ENCODE measurements around the gene NUS1.
"Not testable (repeated sequence)": the region's sequence is repeated elsewhere in the genome, so short reads cannot be mapped to it uniquely, and the experiment has no call there.

Gene NUS1

GRCh38 chr6:117674991-117675657 lies at the start of gene NUS1:
NUS1 (plus strand) TSS chr6:117675469; CDS start chr6:117675671, 202 bp downstream.
- DNase-seq: peak; percentile 96

GRCh38 chr6:117627533-117627932 lies 47.7 kb upstream of the NUS1 start:
- DNase-seq: no peak

- DNase-seq: no peak
Measured at GRCh38 chr6:117629119-117629660, 46.1 kb upstream of the NUS1 start.

- DNase-seq: no peak
Measured at GRCh38 chr6:117637770-117638169, 37.5 kb upstream of the NUS1 start.

GRCh38 chr6:117642976-117643375 lies 32.3 kb upstream of the NUS1 start:
- no peak for DNase-seq

- not testable (repeated sequence) for DNase-seq
Measured at GRCh38 chr6:117651984-117652383, 23.3 kb upstream of the NUS1 start.

- DNase-seq: no peak
Measured at GRCh38 chr6:117653949-117654348, 21.3 kb upstream of the NUS1 start.

- DNase-seq: no peak
Measured at GRCh38 chr6:117655380-117655779, 19.9 kb upstream of the NUS1 start.

- no peak for DNase-seq
Measured at GRCh38 chr6:117666881-117667280, 8.4 kb upstream of the NUS1 start.

- no peak for DNase-seq
Measured at GRCh38 chr6:117668736-117669135, 6.5 kb upstream of the NUS1 start.

- no peak for DNase-seq
Measured at GRCh38 chr6:117674503-117674902, 766 bp upstream of the NUS1 start.

GRCh38 chr6:117675658-117676301 lies 511 bp downstream of the NUS1 start:
- not testable (repeated sequence) for DNase-seq

GRCh38 chr6:117676577-117677218 lies 1.4 kb downstream of the NUS1 start:
- DNase-seq: no peak

GRCh38 chr6:117677553-117678141 lies 2.4 kb downstream of the NUS1 start:
- no peak for DNase-seq

- DNase-seq: no peak
Measured at GRCh38 chr6:117681162-117681741, 6.0 kb downstream of the NUS1 start.

- no peak for DNase-seq
Measured at GRCh38 chr6:117684749-117685148, 9.5 kb downstream of the NUS1 start.

- no peak for DNase-seq
Measured at GRCh38 chr6:117685359-117685758, 10.1 kb downstream of the NUS1 start.

- DNase-seq: no peak
Measured at GRCh38 chr6:117687021-117687648, 11.9 kb downstream of the NUS1 start.

GRCh38 chr6:117689584-117689983 lies 14.3 kb downstream of the NUS1 start:
- not testable (repeated sequence) for DNase-seq

GRCh38 chr6:117706504-117706903 lies 31.2 kb downstream of the NUS1 start:
- DNase-seq: no peak

- not testable (repeated sequence) for DNase-seq
Measured at GRCh38 chr6:117706936-117707509, 31.8 kb downstream of the NUS1 start.

GRCh38 chr6:117711369-117711768 lies 36.1 kb downstream of the NUS1 start:
- DNase-seq: no peak

Measured in activated effector memory CD4-positive, alpha-beta T cell treated with Interleukin-2 at 50 U/mL for 16 hours (primary cell).